Activated CD8-positive, alpha-beta memory T cell treated with anti-CD3 and anti-CD28 coated beads, Interleukin-2, amount 50 U/mL, for 24 hours (primary cell): ENCODE data around the gene ORMDL3.
"Not testable (repeated sequence)": the region's sequence is repeated elsewhere in the genome, so short reads cannot be mapped to it uniquely, and the experiment has no call there.

Source experiments
- DNase-seq: peaks from one replicate; pipeline ENCODE4 v3.0.0-alpha.2; 2020; ENCODE audit errors: extremely low read depth

Gene ORMDL3

GRCh38 chr17:39949028-39949427 lies 21.6 kb upstream of the ORMDL3 start:
- no peak for DNase-seq

- not testable (repeated sequence) for DNase-seq
Observed at GRCh38 chr17:39948489-39948828, 21.1 kb upstream of the ORMDL3 start.

GRCh38 chr17:39946551-39947330 lies 19.3 kb upstream of the ORMDL3 start:
- DNase-seq = no peak

- DNase-seq = no peak
Observed at GRCh38 chr17:39944393-39944711, 17.0 kb upstream of the ORMDL3 start.

- DNase-seq = no peak
Observed at GRCh38 chr17:39943702-39944392, 16.4 kb upstream of the ORMDL3 start.

- DNase-seq = no peak
Observed at GRCh38 chr17:39939588-39940419, 12.4 kb upstream of the ORMDL3 start.

GRCh38 chr17:39939106-39939505 lies 11.7 kb upstream of the ORMDL3 start:
- DNase-seq = no peak

GRCh38 chr17:39938140-39938869 lies 10.9 kb upstream of the ORMDL3 start:
- no peak for DNase-seq

GRCh38 chr17:39937447-39937846 lies 10.0 kb upstream of the ORMDL3 start:
- no peak for DNase-seq

- no peak for DNase-seq
Observed at GRCh38 chr17:39935909-39936308, 8.5 kb upstream of the ORMDL3 start.

GRCh38 chr17:39934324-39934723 lies 6.9 kb upstream of the ORMDL3 start:
- no peak for DNase-seq

GRCh38 chr17:39933912-39934311 lies 6.5 kb upstream of the ORMDL3 start:
- no peak for DNase-seq

- no peak for DNase-seq
Observed at GRCh38 chr17:39929646-39930407, 2.4 kb upstream of the ORMDL3 start.

GRCh38 chr17:39928858-39929645 lies 1.7 kb upstream of the ORMDL3 start:
- DNase-seq = no peak

GRCh38 chr17:39927929-39928857 lies 792 bp upstream of the ORMDL3 start:
- no peak for DNase-seq

GRCh38 chr17:39926588-39927100 lies 757 bp downstream of the ORMDL3 start:
- DNase-seq = no peak

- DNase-seq = no peak
Observed at GRCh38 chr17:39926135-39926587, 1.2 kb downstream of the ORMDL3 start.

GRCh38 chr17:39925282-39926134 lies 1.9 kb downstream of the ORMDL3 start:
- DNase-seq = no peak
